ENCODE results near the gene P3H2. TPM values are rescaled to one million over a fixed set of nuclear protein-coding genes. Genes with fewer than 3 reads are reported as not detected.

The P3H2 gene
- total and polyA plus RNA-seq, 2 experiments from 2014 or later, result 8.2 to 24.2 TPM

- Histone ChIP-seq H3K4me2 (no peak overlapping the region), H3F3A (replicated peaks; ENCODE audit: low read depth) (no peaks in the 10 kb centered on the region), H4K20me1 (replicated peaks; ENCODE audit: insufficient read depth) (no peaks in the 10 kb centered on the region), H3K79me2 (replicated peaks; ENCODE audit: insufficient read depth) (no peaks in the 10 kb centered on the region), H3K27ac (ENCODE audit: low read depth) (no peak overlapping the region), H3K4me3 (no peak overlapping the region), H3K4me1 (ENCODE audit: insufficient read depth) (peaks cover 15% of the 10 kb centered on the region), H3K36me3 (ENCODE audit: insufficient read depth) (no peaks in the 10 kb centered on the region), H3K27me3 (ENCODE audit: insufficient read depth) (no peaks in the 10 kb centered on the region), H3K9me2 (ENCODE audit: insufficient read depth) (no peaks in the 10 kb centered on the region), H2AFZ (no peak overlapping the region)
- ATAC-seq, result no peak
- H3K4me1 Mint-ChIP-seq, result peaks cover 23% of the 10 kb centered on the region
- no peak overlapping the region for H3K27ac Mint-ChIP-seq
- no peaks in the 10 kb centered on the region for H3K36me3 Mint-ChIP-seq (ENCODE audit: low read depth)
- H3K9me3 Mint-ChIP-seq, result no peaks in the 10 kb centered on the region
- H3K4me3 Mint-ChIP-seq, result no peak overlapping the region
- no peak for DNase-seq (ENCODE audit: low spot score)
- H3K27me3 Mint-ChIP-seq (ENCODE audit: insufficient read depth, low read depth, poor library complexity), result no peaks in the 10 kb centered on the region
- TF ChIP-seq EZH2 (IDR thresholded peaks at IDR 0.05; ENCODE audit: low read depth, unreplicated experiment) (no peak), REST (IDR thresholded peaks at IDR 0.05; ENCODE audit: unreplicated experiment) (no peak), NANOG (IDR thresholded peaks at IDR 0.05; ENCODE audit: borderline replicate concordance) (no peak), STAT1 (IDR thresholded peaks at IDR 0.05; ENCODE audit: unreplicated experiment) (no peak), JUNB (IDR thresholded peaks at IDR 0.05; ENCODE audit: unreplicated experiment) (no peak), CREB1 (CRISPR knock-in tag; IDR thresholded peaks at IDR 0.05; ENCODE audit: low read depth) (no peak), ZNF462 (CRISPR knock-in tag; IDR thresholded peaks at IDR 0.05) (no peak), ETS1 (IDR thresholded peaks at IDR 0.05) (no peak), POLR2AphosphoS5 (IDR thresholded peaks at IDR 0.05; ENCODE audit: low read depth) (no peak), EZH2phosphoT487 (IDR thresholded peaks at IDR 0.05; ENCODE audit: unreplicated experiment) (no peak), ZNF114 (CRISPR knock-in tag; IDR thresholded peaks at IDR 0.05) (no peak), CTCF (conservative IDR thresholded peaks at IDR 0.05; ENCODE audit: low read depth in 2 of 2) (no peak), ZNF331 (CRISPR knock-in tag; IDR thresholded peaks at IDR 0.05; ENCODE audit: low read depth) (no peak)
Observed at GRCh38 chr3:190130037-190130436, 9.3 kb upstream of the P3H2 start.

Data from GM23338 (cell line).